GM12872 (cell line): ENCODE measurements around the gene ABI3BP.

Experiments used
- CTCF ChIP-seq: IDR thresholded peaks from 3 replicates; pipeline ENCODE4 v1.5.1; 2011; ENCODE audit warnings: low read depth, mild to moderate bottlenecking, low read length, moderate library complexity; ENCODE audit not compliant: insufficient read depth

ABI3BP gene

GRCh38 chr3:100957261-100957986 is 35.8 kb downstream of the ABI3BP start:
- no peak for TF ChIP-seq CTCF

- no peak for TF ChIP-seq CTCF
These were observed 36.9 kb downstream of the ABI3BP start for GRCh38 chr3:100956276-100956675.

GRCh38 chr3:100954990-100955389 is 38.2 kb downstream of the ABI3BP start:
- TF ChIP-seq CTCF: no peak

GRCh38 chr3:100954199-100954935 is 38.9 kb downstream of the ABI3BP start:
- no peak for TF ChIP-seq CTCF

GRCh38 chr3:100953103-100953502 is 40.1 kb downstream of the ABI3BP start:
- no peak for TF ChIP-seq CTCF

- no peak for TF ChIP-seq CTCF
These were observed 46.1 kb downstream of the ABI3BP start for GRCh38 chr3:100947119-100947518.

GRCh38 chr3:100941451-100941850 is 51.8 kb downstream of the ABI3BP start:
- no peak for TF ChIP-seq CTCF
